Inflammatory macrophage treated with lipopolysaccharide for 1 hour (primary cell): ENCODE data around the gene DYSF.

Experiments used
- DNase-seq, 2 donors: peaks; one replicate each; pipeline ENCODE4 v3.0.0-alpha.2; 2020 to 2022

Gene DYSF

GRCh38 chr2:71578767-71579342 lies 125.5 kb downstream of the DYSF start:
- no peak for DNase-seq

- no peak for DNase-seq
Observed at GRCh38 chr2:71581026-71581425, 127.7 kb downstream of the DYSF start.

DNA sequence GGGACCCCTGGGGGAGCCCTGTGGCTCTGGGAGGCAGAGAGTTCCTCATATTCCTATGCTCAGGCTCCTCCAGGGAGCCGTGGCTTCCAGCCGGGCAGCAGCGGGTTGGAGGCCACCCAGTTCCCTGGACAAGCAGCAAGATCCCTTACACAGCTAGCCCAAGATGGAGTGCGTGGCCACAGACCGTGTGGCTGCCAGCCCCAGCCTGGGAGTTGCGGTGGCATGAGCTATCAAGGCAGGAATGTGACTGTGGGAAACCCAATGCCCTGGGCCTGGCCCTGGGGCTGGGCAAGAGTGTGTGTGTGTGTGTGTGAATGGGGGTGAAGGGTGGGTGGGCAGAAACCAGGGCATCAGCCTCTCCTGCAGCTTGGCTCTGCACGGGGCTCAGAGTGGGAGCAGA lies 130.5 kb downstream of the DYSF start:
- DNase-seq = no peak

DNA sequence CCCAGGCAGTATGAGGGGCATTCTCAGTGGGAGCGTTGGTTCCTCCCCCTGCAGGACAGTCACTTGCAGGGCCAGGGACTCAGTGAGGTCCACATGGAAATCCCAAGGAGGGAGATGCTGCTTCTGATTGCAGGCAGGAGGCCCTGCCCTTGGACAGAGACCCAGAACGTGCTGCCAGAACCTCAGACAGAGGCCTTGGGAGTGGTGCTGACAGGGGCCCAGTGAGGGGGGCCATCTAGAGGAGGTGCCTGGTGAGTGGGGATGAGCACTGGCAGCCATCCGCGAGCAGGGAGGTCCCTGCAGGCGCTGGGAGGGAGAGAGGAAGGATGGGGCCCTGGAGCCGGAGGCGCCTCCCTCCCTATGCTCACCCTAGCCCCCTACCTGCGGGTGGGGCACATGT lies 133.1 kb downstream of the DYSF start:
- DNase-seq = no peak

DNA sequence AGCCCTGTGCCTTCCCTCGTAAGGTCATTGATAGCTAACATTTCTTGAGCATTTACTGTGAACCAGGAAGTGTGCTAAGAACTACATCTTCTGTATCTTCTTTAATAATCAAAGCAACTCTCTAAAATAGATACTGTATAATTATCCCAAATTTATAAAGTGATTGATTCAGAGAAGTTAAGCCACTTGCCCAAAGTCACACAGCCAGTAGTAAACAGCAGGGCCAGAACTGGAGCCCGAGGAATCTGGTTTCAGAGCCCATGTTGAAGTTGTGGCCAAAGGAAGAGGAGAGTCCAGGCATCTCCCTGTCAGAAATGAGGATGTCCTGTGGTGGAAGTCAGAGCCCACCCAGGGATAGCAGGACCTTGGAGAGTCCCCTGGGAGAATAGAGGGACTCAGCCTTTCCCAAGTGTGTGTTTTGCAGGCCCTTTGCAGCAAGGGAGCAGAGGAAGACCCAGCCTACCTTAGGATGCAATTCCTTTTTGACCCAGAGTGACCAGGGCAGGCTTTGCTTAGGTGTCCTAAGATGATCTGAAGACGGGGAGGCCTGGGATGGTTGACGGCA lies 134.2 kb downstream of the DYSF start:
- DNase-seq = no peak

GRCh38 chr2:71588497-71589170 lies 135.3 kb downstream of the DYSF start:
- DNase-seq = peak in 1 of 2 donors; percentile 7

GRCh38 chr2:71589763-71590162 lies 136.4 kb downstream of the DYSF start:
- no peak for DNase-seq

DNA sequence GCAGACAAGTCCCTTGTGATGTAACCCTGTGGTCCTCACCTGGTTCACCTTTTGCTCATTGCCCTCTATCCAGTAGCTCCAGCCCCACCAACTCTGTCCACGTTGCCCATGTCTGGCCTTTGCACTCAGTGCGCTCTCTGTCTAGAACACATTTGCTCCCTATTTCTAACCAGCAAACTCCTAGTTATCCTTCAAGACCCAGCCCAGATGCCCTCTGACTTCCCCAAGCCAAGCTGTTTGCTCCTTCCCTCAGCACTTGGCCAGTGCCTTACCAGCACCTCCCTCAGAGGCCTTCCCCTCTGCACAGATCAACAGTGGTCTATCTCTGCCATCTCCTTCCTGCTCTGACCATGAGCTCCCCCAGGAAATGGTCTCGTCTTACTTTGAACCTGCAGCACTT lies 137.7 kb downstream of the DYSF start:
- DNase-seq = no peak

DNA sequence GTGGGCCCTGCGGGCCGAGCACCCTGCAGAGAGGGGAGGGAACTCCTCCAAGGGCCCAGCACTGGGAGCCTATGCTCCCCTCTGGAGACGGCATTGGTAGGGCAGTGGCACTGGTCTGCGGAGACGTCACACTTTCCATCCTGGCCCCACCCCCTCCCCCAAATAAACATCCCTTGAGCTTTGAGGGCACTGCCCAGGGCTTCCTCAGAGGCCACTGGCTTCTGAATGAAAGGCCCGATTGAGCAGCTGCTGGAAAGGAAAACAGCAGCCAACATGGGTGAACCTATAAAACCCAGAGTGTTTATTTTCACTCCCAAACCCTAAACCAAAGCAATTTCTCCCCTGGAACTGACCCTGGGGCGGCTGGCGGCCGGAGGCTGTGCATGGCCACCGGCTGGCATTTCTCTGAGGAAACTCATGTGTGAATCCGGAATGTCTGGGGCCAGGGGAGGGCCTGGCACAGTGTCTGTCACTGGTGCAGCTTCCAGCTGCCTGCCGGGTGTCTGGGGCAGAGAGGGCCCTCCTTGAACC lies 138.9 kb downstream of the DYSF start:
- no peak for DNase-seq

GRCh38 chr2:71595569-71595968 lies 142.2 kb downstream of the DYSF start:
- no peak for DNase-seq

GRCh38 chr2:71596011-71596410 lies 142.7 kb downstream of the DYSF start:
- no peak for DNase-seq

DNA sequence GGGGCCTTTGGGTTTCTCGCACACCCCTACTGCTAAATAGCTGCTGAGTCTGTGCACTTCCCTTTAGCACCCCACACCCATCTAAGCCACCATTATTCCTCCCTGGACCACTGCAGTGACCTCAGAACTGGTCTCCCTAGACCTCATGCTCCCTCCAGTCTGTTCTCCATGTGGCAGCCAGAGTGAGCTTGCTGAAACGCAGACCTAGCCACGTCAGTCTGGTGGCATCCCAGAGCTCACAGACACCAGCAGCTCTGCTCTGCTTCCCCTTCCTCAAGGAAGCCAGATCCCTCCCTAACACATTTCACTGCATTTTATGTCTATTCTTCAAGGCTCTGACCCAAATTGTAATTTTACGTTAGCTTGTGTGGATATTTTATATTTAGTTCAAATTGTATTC lies 144.4 kb downstream of the DYSF start:
- DNase-seq = no peak

DNA sequence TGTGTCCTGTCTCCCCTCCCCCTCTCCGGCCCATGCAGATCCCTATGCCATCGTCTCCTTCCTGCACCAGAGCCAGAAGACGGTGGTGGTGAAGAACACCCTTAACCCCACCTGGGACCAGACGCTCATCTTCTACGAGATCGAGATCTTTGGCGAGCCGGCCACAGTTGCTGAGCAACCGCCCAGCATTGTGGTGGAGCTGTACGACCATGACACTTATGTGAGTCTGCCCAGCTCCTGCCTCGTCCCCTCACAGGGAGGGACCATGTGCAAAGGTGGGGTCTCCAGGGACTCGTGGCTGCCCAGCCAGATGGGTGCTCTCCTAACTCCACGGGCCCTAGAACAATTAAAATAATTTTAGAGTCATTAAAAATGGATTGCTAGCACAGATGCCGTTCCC lies 145.2 kb downstream of the DYSF start:
- DNase-seq = no peak

- no peak for DNase-seq
Observed at GRCh38 chr2:71599038-71599437, 145.7 kb downstream of the DYSF start.

- DNase-seq = no peak
Observed at GRCh38 chr2:71599646-71600236, 146.4 kb downstream of the DYSF start.

- DNase-seq = no peak
Observed at GRCh38 chr2:71600555-71600954, 147.2 kb downstream of the DYSF start.

DNA sequence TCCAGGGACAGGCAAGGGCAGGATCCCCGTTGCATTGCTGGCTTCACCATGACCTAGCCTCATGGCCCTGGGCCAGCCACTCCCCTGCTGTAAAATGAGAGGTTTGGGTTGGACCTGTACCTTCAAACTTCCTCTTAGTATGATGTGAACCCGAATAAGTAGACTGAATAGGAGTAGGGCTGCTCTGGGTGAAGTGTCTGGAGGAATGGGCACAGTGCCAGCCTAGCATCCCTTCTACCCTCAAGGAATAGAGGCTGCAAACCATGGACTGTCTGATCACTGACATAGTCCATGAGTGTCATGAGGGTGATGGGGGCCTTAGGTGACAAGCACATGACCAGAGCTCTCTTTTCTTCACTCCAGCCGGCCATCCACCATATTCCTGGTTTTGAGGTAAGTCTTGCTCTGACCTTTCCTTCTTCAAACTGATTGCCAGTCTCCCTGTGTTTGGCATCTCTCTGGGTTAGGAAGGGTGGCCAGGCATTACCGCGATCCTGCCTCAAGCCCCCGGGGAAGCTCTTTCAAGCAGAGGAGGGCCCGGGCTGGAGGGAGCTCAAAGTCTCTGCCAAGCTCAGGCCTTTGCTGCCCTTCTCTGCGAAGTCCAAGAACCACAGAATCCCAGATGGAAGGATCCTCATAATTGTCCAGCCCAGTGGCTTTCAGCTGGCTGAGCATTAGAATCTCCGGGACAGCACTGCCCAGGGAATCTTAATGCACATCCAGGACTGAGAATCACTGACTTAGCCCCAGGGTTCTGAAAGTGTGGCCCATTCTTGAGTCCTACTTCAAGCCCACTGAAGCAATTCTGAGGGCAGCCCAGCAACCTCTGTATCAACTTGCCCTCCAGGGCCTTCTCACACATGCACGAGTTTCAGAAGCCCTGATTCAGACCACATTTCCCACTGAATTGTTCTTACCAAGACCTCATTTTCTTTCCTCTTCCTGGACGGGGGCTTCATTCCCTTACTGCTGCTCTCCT lies 148.1 kb downstream of the DYSF start:
- no peak for DNase-seq

- no peak for DNase-seq
Observed at GRCh38 chr2:71602115-71602495, 148.7 kb downstream of the DYSF start.

- no peak for DNase-seq
Observed at GRCh38 chr2:71602581-71602980, 149.2 kb downstream of the DYSF start.

GRCh38 chr2:71603311-71603811 lies 150.0 kb downstream of the DYSF start:
- DNase-seq = peak; percentile 9 to 63

DNA sequence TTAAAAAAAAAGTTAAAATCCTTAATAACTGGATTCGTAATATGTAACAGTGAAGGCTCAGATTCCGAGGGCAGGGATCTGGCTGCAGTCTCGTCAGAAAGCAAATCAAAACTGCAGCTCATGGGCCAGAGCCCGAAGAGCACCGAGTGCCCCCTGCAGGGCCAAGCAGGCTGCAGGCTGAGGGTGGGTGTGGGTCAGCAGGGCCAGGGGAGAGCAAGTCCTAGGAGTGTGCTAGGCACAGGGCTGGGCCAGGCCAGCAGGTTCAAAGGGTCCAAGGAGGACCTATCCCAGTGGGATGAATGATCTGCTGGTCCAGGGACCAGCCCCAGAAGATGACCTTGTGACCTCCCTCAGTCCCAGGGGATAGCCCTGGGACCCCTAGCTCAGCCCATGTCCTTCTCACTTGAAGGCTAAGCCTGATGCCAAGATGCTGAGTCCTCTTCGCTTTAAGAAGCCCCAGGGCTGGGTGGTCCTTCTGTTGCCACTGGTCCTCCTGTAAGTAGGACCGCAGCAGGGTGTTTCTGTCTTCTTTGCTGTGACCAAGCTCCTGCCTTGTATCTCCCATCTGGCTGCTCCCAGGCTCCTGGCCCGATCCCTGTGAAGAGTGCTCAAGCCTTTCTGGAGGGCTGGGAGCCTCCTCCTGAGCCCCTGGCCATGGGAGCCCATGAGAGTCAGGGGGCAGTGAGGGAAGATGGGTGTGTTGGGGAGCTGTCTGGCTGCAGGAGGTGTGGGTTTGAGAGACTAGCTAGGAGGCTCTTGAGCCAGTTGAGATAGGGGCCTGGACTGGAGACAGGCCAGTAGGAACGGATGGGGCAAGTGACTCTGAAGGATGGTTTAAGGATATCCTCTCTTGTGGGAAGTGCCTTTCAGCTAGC lies 150.7 kb downstream of the DYSF start:
- DNase-seq = no peak

DNA sequence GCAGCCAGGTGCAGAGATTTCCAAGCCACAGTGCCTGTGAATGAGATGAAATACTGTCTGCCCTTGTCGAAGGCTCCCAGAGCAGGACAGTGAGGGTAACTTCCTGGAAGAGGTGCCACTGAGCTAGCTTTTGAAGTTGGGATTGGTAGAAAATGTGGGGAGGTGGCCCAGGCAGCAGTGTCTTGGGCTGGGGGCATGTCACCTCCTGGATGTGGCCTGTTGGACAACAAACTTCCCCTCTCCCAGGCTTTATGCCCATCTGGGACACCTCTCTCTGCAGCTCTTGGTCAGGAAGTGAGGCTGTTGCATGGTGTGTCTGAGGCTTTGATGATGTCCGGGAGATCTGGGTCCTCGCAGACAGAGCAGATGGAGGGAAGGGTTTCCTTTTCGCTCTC lies 151.4 kb downstream of the DYSF start:
- no peak for DNase-seq
